D721Med (cell line): Measurements from ENCODE around the gene NOS1AP.

Source experiments
- DNase-seq: peaks from one replicate; pipeline ENCODE4 v3.0.0; 2011; ENCODE audit warnings: low spot score; ENCODE audit not compliant: insufficient read length
- FAIRE-seq: peaks from 2 replicates; lab custom pipeline; 2011; peaks lifted over from hg19 to GRCh38; lab: Jason Lieb, UNC
- CTCF ChIP-seq: IDR thresholded peaks from 2 replicates; pipeline ENCODE4 v1.5.1; 2012; ENCODE audit warnings: mild to moderate bottlenecking, control low read depth; ENCODE audit not compliant: insufficient read depth; ENCODE audit errors: missing control alignments

The NOS1AP gene

GRCh38 chr1:162259894-162260455, 190.5 kb downstream of the NOS1AP start:
- TF ChIP-seq CTCF: no peak
- FAIRE-seq: no peak

GRCh38 chr1:162264108-162264507, 194.6 kb downstream of the NOS1AP start:
- FAIRE-seq: no peak
- DNase-seq: no peak
- TF ChIP-seq CTCF: no peak

More at GRCh38 chr1:162259894-162260455, 190.5 kb downstream of the NOS1AP start:
- no peak for DNase-seq

DNA sequence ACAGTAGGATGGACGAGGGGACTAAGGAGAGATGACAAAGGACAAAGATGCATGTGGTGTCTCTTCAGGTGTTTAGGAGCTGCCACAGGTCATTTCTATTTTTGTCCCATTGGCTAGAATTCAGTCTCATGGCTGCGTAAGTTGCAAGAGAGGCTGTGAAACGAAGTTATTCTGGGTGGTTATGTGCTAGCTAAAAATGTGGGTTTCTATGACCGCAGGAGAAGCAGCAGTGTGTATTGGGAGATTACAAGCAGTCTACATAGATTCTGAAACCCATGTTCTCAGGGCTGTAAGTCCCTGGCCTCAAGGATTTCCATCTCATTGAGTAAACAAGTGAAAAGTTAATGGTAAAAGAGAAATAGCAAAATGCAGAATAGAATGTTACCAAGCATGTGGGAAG, 196.5 kb downstream of the NOS1AP start:
- DNase-seq (no peak), FAIRE-seq (no peak)
- no peak for TF ChIP-seq CTCF

GRCh38 chr1:162270016-162270770, 200.7 kb downstream of the NOS1AP start:
- peak; percentile 88 for FAIRE-seq
- DNase-seq: no peak
- TF ChIP-seq CTCF: no peak

- FAIRE-seq (no peak), DNase-seq (no peak)
- TF ChIP-seq CTCF: no peak
Measured at GRCh38 chr1:162271972-162272371, 202.5 kb downstream of the NOS1AP start.

DNA sequence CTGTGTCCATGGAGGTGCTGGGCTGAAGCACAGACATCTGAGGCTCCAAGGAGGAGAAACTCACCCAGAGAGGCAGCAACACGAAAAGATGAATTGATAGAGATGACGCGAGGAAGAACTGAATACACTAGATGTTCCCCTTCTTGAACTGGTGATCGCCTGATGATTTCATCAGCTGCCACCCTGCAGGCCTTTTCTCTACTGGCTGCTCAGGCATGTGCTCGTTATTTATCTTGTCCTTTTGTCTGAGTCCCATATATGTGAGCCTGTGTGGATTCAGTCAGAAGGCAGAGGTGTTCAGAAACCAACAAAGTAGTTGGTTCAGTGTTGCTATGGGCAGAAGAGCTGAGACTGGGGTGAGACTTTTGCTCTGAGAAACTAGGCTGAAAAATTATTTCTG, 202.9 kb downstream of the NOS1AP start:
- DNase-seq (no peak), FAIRE-seq (no peak)

More for the DNA sequence above, 202.9 kb downstream of the NOS1AP start:
- TF ChIP-seq CTCF: no peak
